ENCODE data around the gene ZFHX2.

The ZFHX2 gene

DNA sequence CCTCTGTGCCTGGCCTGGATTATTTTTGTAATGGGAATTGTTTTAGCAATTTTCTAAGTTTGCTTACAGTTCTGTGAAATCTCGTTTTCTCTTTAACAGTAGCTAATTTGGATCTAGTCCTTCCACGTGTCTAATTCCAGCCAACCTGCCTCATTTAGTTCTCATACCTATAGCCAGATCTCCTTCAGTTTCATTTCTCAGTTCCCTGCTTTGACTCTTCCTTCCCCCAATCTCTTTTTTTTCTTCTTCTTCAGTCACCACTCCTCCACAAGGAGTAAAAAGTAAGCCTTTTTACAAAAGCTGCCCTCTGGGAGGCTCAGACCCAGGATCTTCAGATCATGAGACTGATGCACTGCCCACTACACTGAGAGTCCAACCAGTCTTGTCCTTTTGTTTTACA, 6.0 kb upstream of the ZFHX2 start:
- Mint-ChIP-seq H3K27ac (peak overlapping the region; percentile 98), H3K36me3 (peaks cover 20% of the 10 kb centered on the region), H3K27me3 (no peaks in the 10 kb centered on the region), H3K4me1 (peaks cover 48% of the 10 kb centered on the region), H3K4me3 (peak overlapping the region; percentile 45), H3K9me3 (no peaks in the 10 kb centered on the region)
- no peak for ATAC-seq

DNA sequence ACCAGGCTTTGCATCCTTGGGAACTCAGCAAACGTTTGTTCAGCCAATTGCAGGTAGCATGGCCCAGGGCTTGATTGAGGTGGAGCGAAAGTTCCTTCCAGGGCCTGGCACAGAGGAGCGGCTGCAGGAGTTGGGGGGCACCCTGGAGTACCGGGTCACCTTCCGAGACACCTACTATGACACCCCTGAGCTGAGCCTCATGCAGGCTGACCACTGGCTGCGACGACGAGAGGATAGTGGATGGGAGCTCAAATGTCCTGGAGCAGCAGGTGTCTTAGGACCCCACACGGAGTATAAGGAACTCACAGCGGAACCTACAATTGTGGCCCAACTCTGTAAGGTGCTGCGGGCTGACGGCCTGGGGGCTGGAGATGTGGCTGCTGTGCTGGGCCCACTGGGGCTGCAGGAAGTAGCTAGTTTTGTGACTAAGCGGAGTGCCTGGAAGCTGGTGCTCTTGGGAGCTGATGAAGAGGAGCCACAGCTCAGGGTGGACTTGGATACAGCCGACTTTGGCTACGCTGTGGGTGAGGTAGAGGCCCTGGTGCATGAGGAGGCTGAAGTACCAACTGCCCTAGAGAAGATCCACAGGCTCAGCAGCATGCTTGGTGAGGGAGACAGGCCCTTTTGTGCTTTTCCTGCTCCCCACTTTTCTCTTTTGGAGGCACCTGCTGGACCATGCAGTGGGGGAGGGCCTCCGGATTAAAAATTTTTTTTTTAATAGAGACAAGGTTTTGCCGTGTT, 5.3 kb upstream of the ZFHX2 start:
- Mint-ChIP-seq H3K4me3 (peak overlapping the region; percentile 92), H3K27ac (peak overlapping the region; percentile 98), H3K27me3 (no peaks in the 10 kb centered on the region)

DNA sequence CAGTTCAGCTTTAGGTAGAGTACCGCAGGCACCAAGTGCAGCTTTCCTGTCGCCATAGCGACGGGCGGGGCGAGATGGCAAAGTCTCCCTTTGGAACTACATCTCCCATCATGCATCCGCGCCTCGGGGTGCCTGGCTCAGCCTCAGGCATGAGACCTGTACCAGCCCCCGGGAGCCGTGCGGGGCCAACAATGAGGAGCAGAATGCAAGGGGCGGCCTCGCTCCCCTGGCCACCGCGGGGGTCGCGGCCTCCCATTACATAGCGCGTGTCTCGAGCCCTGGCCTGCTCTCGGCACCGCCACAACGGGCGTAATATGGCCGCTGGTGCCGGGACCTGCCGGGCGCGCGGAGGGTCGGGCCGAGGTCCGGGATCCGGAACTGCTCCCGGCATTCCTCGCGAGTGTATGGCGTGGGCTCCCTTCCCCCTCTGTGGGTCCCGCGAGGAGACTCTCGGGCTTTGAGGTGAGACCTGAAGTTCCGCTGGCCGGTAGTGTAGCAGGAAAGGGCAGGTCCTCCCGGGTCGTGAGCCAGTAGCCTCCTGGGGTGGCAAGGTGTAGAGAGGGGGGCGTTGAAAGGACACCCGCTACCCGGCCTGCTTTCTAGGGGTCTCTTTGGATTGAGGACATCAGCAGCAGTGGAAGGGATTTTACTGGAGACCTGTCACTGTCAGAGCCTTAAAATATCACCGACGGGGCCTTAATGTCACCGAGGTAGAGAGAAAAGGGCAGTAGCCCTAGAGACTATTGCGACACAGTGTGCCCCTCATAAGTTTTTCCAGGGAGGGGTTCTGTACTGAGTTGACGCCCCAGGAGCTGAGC, 4.5 kb upstream of the ZFHX2 start, which contains the start of gene THTPA:
Gene THTPA, plus strand, starts transcription at position 390 of the 818 bp plus-strand sequence. CDS start 487 bp downstream, outside the sequence.
- Mint-ChIP-seq H3K9me3 (no peaks in the 10 kb centered on the region), H3K27ac (peak within 1 kb of the TSS; percentile 98), H3K27me3 (no peaks in the 10 kb centered on the region), H3K36me3 (peaks cover 12% of the 10 kb centered on the region), H3K4me1 (peaks cover 54% of the 10 kb centered on the region), H3K4me3 (peak within 1 kb of the TSS; percentile 92)
- ATAC-seq = peak; percentile 90

More for the DNA sequence above, 5.3 kb upstream of the ZFHX2 start:
- Mint-ChIP-seq H3K9me3 (no peaks in the 10 kb centered on the region), H3K4me1 (peaks cover 52% of the 10 kb centered on the region), H3K36me3 (peaks cover 19% of the 10 kb centered on the region)
- peak; percentile 2 for ATAC-seq

DNA sequence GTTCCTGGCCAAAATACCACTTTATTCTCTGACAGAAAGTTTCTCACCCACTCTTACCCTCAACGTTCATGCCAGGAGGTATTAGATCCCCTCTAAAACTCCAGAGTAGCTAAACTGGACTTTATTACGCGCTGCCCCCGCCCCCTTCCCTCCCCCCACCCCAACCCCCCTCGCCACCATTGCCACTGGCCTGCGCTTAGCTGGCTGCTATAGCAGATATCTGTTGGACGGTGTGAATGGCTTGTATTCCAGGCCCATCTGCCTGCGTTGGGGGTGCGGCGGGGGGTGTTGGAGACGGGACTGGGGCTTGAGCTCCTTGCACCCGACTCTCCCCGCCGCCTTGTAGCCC, 3.9 kb upstream of the ZFHX2 start:
- peaks cover 6% of the 10 kb centered on the region for H3K36me3 Mint-ChIP-seq
- no peak for ATAC-seq
- H3K27me3 Mint-ChIP-seq = no peaks in the 10 kb centered on the region
- peaks cover 49% of the 10 kb centered on the region for H3K4me1 Mint-ChIP-seq
- H3K9me3 Mint-ChIP-seq = no peaks in the 10 kb centered on the region
- H3K27ac Mint-ChIP-seq = peak overlapping the region; percentile 98
- peak overlapping the region; percentile 92 for H3K4me3 Mint-ChIP-seq

DNA sequence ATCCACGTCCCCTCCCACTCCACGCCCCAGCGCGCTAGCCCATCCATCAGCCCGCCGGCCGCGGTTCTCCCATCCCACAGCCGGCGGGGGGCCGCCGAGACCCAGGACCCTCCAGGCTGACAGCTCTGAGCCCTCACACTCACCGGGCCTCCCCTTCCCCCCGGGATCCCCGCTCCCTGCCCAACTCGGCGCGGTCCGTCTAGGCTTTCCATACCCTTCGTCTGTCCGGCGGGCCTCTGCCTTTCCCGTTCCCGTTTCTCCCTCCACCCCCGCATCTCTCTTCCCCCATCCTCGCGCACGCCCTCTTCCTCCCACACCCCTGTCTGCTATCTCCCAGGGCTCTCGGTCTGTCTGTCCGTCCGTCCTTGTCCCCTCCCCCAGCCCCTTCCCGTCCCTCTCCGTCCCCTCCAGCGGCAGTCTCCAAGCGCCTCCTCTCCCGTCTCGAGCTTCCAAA, 726 bp downstream of the ZFHX2 start:
- H3K36me3 Mint-ChIP-seq = no peaks in the 10 kb centered on the region
- H3K27me3 Mint-ChIP-seq = no peaks in the 10 kb centered on the region
- H3K4me1 Mint-ChIP-seq = peaks cover 7% of the 10 kb centered on the region
- no peaks in the 10 kb centered on the region for H3K9me3 Mint-ChIP-seq
- no peak overlapping the region for H3K27ac Mint-ChIP-seq
- no peak overlapping the region for H3K4me3 Mint-ChIP-seq
- no peak for ATAC-seq

DNA sequence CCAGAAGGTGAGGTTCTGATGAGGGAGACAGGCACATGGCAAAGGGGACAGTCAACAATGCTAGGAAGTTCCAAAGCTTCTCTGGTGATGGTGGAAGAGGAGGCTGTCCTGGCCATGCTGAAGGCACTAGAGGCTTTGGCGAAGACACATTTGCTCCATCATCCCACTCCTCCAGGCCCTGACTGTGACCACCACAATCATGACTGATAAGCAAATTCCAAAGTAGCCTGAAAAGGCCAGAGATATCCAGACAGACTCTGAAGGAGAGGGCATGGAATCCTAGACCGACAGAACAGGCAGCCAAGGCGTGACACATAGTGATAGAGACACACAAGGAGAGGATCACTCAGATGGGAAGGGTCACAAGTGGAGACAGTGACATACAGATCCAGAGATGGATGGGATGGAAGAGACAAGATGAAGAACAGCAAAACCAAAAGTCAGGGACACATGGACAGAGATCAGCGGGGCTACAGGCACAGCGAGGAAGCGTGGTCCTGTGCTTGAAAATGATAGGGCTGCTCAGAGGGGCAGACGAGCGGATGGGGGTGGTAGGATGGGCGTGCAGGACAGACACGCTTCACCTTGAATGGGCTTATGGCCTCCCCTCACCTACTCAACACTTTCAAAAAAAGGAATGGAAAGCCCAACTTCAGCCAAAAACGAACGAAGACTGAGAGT, 1.3 kb downstream of the ZFHX2 start:
- Mint-ChIP-seq H3K4me3 (no peak overlapping the region), H3K9me3 (no peaks in the 10 kb centered on the region), H3K27me3 (no peaks in the 10 kb centered on the region), H3K4me1 (peaks cover 7% of the 10 kb centered on the region), H3K27ac (no peak overlapping the region), H3K36me3 (no peaks in the 10 kb centered on the region)
- ATAC-seq = no peak

DNA sequence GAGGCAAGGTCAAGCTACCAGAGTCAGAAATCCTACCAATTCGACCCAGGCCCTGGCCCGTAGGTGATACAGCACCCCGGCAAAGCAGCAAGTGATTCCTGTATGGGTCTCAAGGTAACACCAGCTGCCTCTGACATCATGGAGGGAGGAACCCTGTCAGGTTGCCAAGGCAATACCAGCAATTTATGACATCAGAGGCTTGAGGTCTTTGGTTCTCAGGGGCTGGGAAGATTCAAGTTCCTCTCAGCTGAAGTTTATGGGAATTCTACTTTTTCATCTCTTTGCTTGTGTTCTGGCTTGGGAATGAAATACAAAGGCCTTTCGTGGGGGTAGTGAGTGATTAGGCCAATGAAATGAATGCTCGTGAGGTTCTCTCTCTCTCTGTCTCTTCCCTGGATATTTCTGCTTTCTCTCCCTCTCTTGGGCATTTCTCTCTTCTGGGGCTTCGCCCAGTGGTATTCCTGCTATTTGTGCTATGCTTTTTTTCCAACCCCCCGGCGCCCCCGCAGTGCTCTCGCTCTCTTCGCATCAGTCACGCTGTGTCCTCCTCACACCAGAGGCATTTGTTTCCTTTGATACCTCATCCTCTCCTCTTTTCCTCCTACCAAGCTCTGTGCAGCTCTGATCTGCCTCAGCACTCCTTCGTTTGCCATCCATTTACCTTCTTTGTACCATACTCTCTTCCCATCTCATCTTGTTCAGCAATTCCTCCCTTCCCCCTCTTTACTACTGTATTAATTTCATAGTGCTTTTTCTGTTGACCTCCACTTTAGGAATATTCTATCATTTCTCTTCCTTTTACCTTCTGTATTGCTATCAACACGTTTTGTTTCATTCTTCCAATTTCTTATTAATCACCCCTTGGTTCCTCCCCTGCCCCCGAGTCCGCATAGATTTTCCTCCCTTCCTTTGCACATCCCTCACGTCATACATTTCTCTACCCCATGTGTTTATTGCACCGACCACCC, 2.9 kb downstream of the ZFHX2 start:
- H3K4me1 Mint-ChIP-seq = peaks cover 7% of the 10 kb centered on the region
- no peak overlapping the region for H3K4me3 Mint-ChIP-seq
- no peaks in the 10 kb centered on the region for H3K27me3 Mint-ChIP-seq
- H3K9me3 Mint-ChIP-seq = no peaks in the 10 kb centered on the region
- peaks cover 7% of the 10 kb centered on the region for H3K36me3 Mint-ChIP-seq
- no peak overlapping the region for H3K27ac Mint-ChIP-seq
- ATAC-seq = no peak

DNA sequence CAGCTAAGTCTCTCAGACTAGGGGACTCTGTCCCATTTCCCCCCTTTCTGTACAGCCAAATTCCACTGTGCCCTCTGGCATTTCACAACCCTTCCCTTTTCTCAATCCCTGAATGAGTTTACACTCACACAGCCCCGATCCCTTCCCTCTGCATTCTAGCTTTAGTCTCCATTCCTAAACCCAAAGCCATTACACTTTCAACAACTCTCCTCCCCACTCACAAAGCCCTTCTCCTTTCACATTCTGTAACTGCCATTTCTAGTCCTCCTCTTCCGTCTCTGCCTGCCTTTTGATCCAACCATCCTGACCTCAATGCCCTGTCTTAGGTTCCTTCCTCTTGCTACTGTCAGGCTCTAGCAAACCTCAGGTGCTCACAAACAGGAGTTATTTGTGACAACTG, 3.6 kb downstream of the ZFHX2 start:
- no peak overlapping the region for H3K27ac Mint-ChIP-seq
- no peak for ATAC-seq
- H3K4me1 Mint-ChIP-seq = peaks cover 7% of the 10 kb centered on the region
- H3K27me3 Mint-ChIP-seq = no peaks in the 10 kb centered on the region
- no peaks in the 10 kb centered on the region for H3K9me3 Mint-ChIP-seq
- H3K36me3 Mint-ChIP-seq = peaks cover 7% of the 10 kb centered on the region
- no peak overlapping the region for H3K4me3 Mint-ChIP-seq

DNA sequence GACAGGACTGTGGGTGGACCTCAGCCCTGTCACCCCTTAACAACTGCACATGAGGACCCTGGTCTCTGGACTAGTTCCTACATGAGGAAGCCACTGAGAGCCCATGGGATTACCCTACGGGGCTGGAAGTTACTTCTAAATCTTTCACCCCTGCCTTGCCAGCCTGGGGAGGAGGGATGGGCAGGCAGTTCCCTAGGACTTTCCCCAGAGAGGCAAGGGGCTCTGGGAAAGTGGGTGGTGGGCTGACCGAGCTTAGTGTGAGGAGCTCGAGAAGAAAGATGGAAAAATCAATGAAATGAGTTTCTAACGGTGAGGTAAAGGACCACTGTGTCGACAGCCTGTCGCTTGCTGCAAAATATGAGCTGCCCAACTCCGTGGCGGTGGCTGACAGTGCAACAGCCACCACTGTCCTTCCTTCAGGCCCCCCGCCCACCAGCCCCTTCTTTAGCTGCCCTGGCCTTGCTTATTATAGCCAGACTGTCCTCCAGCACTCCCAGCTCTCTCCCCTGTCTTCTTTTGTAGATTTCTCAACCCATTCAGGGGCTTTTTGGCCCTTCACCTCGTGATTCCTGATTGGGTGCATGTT, 5.0 kb downstream of the ZFHX2 start:
- no peak for ATAC-seq
- H3K27me3 Mint-ChIP-seq = no peaks in the 10 kb centered on the region
- H3K36me3 Mint-ChIP-seq = peaks cover 7% of the 10 kb centered on the region
- H3K4me1 Mint-ChIP-seq = no peaks in the 10 kb centered on the region
- H3K9me3 Mint-ChIP-seq = no peaks in the 10 kb centered on the region
- H3K4me3 Mint-ChIP-seq = no peak overlapping the region
- H3K27ac Mint-ChIP-seq = no peak overlapping the region

DNA sequence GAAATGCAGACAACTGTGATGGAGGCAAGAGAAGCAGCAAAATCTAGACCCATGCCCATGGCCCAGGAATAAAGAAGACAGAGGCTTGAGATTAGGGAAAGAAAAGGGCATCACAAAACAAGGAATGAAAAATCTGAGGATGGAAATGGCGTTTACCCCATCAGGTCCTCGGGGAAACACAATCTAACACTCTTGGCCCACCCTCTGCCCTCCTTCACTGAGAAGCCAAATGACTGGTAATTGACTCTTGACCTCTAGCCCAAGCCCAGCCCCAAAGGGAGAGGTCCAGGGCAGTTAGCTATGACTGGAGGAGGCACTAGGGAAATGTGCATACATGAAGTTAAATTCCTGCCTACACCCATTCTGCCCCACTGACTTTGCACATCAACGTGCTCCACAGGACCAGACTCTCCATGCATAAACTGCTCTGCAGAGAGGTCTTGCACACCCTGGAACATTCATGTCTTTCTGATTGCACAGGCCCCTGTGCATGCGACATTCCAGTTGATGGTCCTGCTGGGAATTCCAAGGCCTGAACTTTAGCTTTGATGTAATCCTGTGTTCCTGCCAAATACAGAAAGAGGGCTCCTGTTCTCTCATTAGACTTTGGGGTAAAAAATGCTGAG, 5.7 kb downstream of the ZFHX2 start:
- Mint-ChIP-seq H3K27ac (no peak overlapping the region), H3K4me1 (no peaks in the 10 kb centered on the region), H3K27me3 (no peaks in the 10 kb centered on the region), H3K4me3 (no peak overlapping the region), H3K9me3 (no peaks in the 10 kb centered on the region), H3K36me3 (peaks cover 7% of the 10 kb centered on the region)
- no peak for ATAC-seq

DNA sequence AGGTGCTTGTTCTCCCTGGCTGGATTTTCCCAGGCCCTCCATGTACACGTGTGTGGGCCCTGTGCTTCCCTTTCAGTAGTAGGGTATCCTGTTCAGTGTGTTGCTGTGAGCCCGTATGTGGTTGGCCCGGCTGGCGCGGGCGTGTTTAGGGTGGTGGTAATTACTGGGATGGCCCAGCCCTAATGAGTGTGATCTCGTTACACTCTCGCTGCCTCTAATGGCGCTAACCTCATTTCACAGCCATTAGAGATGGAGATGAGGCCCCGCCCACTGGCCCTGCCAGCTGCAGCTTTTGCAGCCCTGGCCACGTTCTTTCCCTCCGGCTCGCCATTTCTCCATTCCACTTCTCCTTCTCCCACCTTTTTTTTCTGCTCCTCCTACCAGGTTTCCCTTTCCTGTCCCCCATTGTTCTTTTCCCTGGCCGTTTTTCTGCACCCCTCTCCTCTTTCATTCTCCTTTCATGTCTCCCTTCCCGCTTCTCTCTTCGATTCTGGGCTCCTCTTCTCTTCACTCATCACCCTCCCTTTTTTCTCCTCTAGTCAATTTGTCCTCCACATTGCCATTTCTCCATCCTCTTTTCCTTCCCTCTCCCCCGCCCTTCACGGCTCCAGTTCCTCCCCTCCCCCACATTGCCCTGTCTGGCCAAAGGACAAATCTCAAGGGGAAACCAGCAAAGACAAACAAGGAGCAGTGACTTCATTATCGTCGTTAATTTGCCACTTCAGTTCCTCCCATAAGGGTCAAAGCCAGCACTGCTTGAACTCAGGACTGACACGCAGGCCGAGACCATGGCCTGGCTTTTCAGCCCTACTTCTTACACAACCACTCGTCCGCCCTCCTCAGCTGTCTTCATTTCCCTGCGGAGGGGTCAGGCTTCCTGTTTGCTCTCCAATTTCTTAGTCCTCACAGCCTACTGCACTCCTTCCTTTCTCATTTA, 6.8 kb downstream of the ZFHX2 start:
- Mint-ChIP-seq H3K27ac (no peak overlapping the region), H3K9me3 (no peaks in the 10 kb centered on the region), H3K4me1 (no peaks in the 10 kb centered on the region), H3K27me3 (no peaks in the 10 kb centered on the region), H3K36me3 (peaks cover 7% of the 10 kb centered on the region), H3K4me3 (no peak overlapping the region)
- ATAC-seq = no peak

DNA sequence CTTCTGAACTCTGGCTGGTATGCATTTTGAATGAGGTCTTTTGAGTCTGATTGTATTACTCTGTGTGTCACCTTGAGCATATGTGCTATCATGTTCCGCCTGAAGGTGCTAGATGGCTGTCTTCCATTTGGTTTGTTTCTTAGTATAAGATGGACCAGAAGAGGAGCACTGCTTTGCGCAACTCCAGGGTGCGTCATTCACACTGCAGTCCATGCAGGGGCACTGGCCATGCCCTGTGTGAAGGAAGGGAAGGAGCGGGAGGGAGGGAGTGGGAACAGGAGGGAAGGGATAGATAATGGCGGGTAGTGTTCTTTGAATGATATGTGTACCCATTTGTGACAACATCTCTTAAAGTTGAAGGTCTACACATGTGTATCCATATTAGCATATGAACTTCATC, 8.2 kb downstream of the ZFHX2 start:
- no peak overlapping the region for H3K4me3 Mint-ChIP-seq
- no peak overlapping the region for H3K27ac Mint-ChIP-seq
- H3K27me3 Mint-ChIP-seq = no peaks in the 10 kb centered on the region
- no peak for ATAC-seq
- H3K4me1 Mint-ChIP-seq = peaks cover 4% of the 10 kb centered on the region
- no peaks in the 10 kb centered on the region for H3K9me3 Mint-ChIP-seq
- peaks cover 7% of the 10 kb centered on the region for H3K36me3 Mint-ChIP-seq

DNA sequence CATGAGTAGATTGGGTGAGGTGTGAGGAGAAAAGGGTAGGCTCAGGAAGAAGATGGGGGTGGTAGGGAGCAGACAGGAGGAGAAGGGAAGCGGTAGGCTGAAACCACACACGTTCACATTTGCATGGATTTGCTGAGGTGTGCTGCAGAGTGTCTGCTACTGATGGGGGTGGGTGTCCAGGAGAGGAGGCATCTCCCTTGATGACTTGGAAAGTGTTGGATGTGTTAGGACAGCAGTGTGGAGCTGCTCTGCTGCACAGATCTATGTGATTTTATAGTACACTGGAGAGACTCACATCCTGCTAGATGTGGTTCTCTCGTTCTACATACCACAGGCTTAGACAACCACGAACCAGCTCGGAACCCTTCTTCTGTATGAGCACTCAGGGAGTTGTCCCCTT, 9.3 kb downstream of the ZFHX2 start:
- Mint-ChIP-seq H3K9me3 (no peaks in the 10 kb centered on the region), H3K4me3 (no peak overlapping the region), H3K36me3 (peaks cover 7% of the 10 kb centered on the region), H3K27ac (no peak overlapping the region), H3K27me3 (no peaks in the 10 kb centered on the region), H3K4me1 (peaks cover 4% of the 10 kb centered on the region)
- no peak for ATAC-seq
